ENCODE results near the gene NBEAL2.

Gene NBEAL2

GRCh38 chr3:46946856-46947545, 32.5 kb upstream of the NBEAL2 start:
- Histone ChIP-seq H3K9me3 (ENCODE audit: low read length) (no peaks in the 10 kb centered on the region), H3K4me1 (ENCODE audit: insufficient read depth, low read length) (peaks cover 56% of the 10 kb centered on the region), H3K36me3 (ENCODE audit: insufficient read depth, low read length) (no peaks in the 10 kb centered on the region), H3K27ac (ENCODE audit: low read depth, low read length) (no peak overlapping the region), H3K4me3 (ENCODE audit: low read depth in 1 of 2, low read length in 2 of 2) (no peak overlapping the region), H3K9ac (ENCODE audit: low read length) (no peak overlapping the region), H3K27me3 (ENCODE audit: control insufficient read depth in 1 of 2, insufficient read depth in 2 of 2, low read length in 2 of 2) (no peaks in the 10 kb centered on the region)

- Histone ChIP-seq H3K36me3 (ENCODE audit: insufficient read depth, low read length) (no peaks in the 10 kb centered on the region), H3K4me1 (ENCODE audit: insufficient read depth, low read length) (peaks cover 55% of the 10 kb centered on the region), H3K9ac (ENCODE audit: low read length) (no peak overlapping the region), H3K9me3 (ENCODE audit: low read length) (no peaks in the 10 kb centered on the region), H3K27ac (ENCODE audit: low read depth, low read length) (no peak overlapping the region), H3K4me3 (ENCODE audit: low read depth in 1 of 2, low read length in 2 of 2) (no peak overlapping the region), H3K27me3 (ENCODE audit: control insufficient read depth in 1 of 2, insufficient read depth in 2 of 2, low read length in 2 of 2) (no peaks in the 10 kb centered on the region)
Measured at GRCh38 chr3:46947546-46947901, 31.9 kb upstream of the NBEAL2 start.

- no peak overlapping the region for H3K4me3 ChIP-seq (ENCODE audit: low read depth in 1 of 2, low read length in 2 of 2)
- H3K36me3 ChIP-seq (ENCODE audit: insufficient read depth, low read length) = no peaks in the 10 kb centered on the region
- H3K27ac ChIP-seq (ENCODE audit: low read depth, low read length) = no peak overlapping the region
- no peaks in the 10 kb centered on the region for H3K27me3 ChIP-seq (ENCODE audit: control insufficient read depth in 1 of 2, insufficient read depth in 2 of 2, low read length in 2 of 2)
- no peak overlapping the region for H3K9ac ChIP-seq (ENCODE audit: low read length)
- no peaks in the 10 kb centered on the region for H3K9me3 ChIP-seq (ENCODE audit: low read length)
- H3K4me1 ChIP-seq (ENCODE audit: insufficient read depth, low read length) = peaks cover 56% of the 10 kb centered on the region
Measured at GRCh38 chr3:46947981-46948791, 31.3 kb upstream of the NBEAL2 start.

DNA sequence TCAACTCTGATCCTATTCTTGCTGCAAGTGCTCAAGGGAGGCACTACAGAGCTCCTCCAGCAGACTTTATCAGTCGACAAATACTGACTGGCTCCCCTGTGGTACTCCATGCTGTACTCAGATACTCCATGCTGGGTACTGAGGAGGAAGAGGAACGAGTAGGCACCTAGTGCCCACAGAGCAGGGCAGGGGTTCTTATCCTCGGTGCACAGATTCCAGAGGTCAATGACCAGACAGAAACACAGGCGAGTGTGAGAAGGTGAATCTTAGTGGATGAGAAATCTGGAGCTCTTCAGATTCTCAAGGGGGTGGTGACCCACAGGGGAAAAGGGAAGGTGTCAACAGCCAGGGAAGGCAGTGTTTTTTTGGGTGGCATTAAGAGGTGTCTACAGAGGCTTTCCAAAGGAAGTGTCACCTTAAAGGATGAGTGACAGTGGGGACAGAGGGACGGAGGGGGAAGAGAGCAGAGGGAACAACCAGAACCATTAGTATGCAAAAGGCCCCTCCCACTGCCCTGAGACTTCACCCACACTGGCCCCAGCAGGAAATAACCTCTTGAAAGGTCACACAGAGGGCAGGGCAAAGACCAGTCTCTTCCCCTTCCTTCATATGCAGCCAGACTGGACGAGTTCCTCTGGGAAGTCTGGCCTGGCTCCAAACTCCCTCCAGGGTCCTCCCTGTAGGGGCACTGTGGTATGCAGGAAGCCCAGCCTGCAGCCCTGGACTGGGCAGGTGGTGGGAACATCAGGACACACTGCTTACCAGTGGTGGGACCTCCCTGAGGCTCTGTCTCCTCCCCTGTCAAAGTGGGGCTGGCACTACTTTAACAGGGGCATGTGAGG, 30.4 kb upstream of the NBEAL2 start:
- Histone ChIP-seq H3K27ac (ENCODE audit: low read depth, low read length) (no peak overlapping the region), H3K36me3 (ENCODE audit: insufficient read depth, low read length) (no peaks in the 10 kb centered on the region), H3K27me3 (ENCODE audit: control insufficient read depth in 1 of 2, insufficient read depth in 2 of 2, low read length in 2 of 2) (no peaks in the 10 kb centered on the region), H3K9ac (ENCODE audit: low read length) (no peak overlapping the region), H3K9me3 (ENCODE audit: low read length) (no peaks in the 10 kb centered on the region), H3K4me1 (ENCODE audit: insufficient read depth, low read length) (peaks cover 56% of the 10 kb centered on the region), H3K4me3 (ENCODE audit: low read depth in 1 of 2, low read length in 2 of 2) (no peak overlapping the region)

DNA sequence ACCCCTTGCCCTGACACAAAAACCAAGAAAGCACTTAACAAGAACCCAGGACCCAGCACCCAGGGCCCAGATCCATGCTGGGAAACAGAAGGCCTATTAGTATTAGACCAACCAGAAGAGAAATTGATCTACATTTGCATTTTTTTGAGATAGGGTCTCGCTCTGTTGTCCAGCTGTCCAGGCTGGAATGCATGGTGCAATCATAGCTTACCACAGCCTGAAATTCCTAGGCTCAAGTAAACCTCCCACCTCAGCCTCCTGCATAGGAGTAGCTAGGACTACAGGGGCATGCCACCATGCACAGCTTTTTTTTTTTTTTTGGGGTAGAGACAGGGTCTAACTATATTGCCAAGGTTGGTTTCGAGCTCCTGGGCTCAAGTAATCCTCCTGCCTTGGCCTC, 29.3 kb upstream of the NBEAL2 start:
- H3K27me3 ChIP-seq (ENCODE audit: control insufficient read depth in 1 of 2, insufficient read depth in 2 of 2, low read length in 2 of 2) = no peaks in the 10 kb centered on the region
- no peaks in the 10 kb centered on the region for H3K9me3 ChIP-seq (ENCODE audit: low read length)
- H3K27ac ChIP-seq (ENCODE audit: low read depth, low read length) = no peak overlapping the region
- no peak overlapping the region for H3K9ac ChIP-seq (ENCODE audit: low read length)
- H3K4me1 ChIP-seq (ENCODE audit: insufficient read depth, low read length) = peaks cover 60% of the 10 kb centered on the region
- no peak overlapping the region for H3K4me3 ChIP-seq (ENCODE audit: low read depth in 1 of 2, low read length in 2 of 2)
- no peaks in the 10 kb centered on the region for H3K36me3 ChIP-seq (ENCODE audit: insufficient read depth, low read length)

- Histone ChIP-seq H3K9me3 (ENCODE audit: low read length) (no peaks in the 10 kb centered on the region), H3K36me3 (ENCODE audit: insufficient read depth, low read length) (no peaks in the 10 kb centered on the region), H3K4me1 (ENCODE audit: insufficient read depth, low read length) (peaks cover 66% of the 10 kb centered on the region), H3K27me3 (ENCODE audit: control insufficient read depth in 1 of 2, insufficient read depth in 2 of 2, low read length in 2 of 2) (no peaks in the 10 kb centered on the region), H3K4me3 (ENCODE audit: low read depth in 1 of 2, low read length in 2 of 2) (no peak overlapping the region), H3K27ac (ENCODE audit: low read depth, low read length) (no peak overlapping the region), H3K9ac (ENCODE audit: low read length) (no peak overlapping the region)
Measured at GRCh38 chr3:46950650-46951241, 28.7 kb upstream of the NBEAL2 start.

- H3K27me3 ChIP-seq (ENCODE audit: control insufficient read depth in 1 of 2, insufficient read depth in 2 of 2, low read length in 2 of 2) = no peaks in the 10 kb centered on the region
- no peak overlapping the region for H3K4me3 ChIP-seq (ENCODE audit: low read depth in 1 of 2, low read length in 2 of 2)
- H3K27ac ChIP-seq (ENCODE audit: low read depth, low read length) = no peak overlapping the region
- no peaks in the 10 kb centered on the region for H3K36me3 ChIP-seq (ENCODE audit: insufficient read depth, low read length)
- no peak overlapping the region for H3K9ac ChIP-seq (ENCODE audit: low read length)
- H3K9me3 ChIP-seq (ENCODE audit: low read length) = no peaks in the 10 kb centered on the region
- peaks cover 66% of the 10 kb centered on the region for H3K4me1 ChIP-seq (ENCODE audit: insufficient read depth, low read length)
Measured at GRCh38 chr3:46952813-46953212, 26.7 kb upstream of the NBEAL2 start.

DNA sequence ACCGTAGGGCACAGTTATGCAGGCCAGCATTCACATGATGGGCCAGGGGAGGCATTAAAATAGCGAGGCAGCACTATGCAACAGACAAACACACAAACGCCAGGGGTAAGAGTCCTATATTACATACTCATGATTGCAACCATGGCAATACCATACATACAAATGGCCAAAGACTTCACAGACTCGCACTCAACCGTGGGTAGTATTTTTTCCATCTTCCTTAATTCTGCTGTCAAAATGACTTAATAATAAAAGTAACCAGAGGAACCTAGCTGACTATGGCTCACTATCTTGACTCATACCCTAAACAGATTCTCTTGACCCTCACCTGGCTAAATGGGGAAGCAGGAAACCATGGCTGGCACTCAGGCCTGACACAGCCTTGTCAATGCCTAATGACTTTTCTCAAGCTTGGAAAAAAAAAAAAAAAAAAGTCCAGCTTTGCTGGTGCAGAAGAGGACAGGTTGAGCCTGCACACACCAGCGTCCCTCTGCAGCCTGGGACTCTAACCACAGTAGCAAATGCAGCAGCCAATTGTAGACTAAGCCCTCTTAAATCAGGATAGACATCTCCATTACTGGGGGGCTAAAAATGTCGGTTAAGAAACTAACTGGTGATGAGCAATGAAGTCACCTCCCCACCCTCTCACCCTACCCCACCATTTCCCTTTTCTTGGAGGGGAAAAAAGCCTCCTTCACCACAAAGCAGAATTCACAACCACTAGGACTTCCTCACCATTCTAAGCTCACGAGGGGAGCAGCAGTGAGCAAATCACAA, 26.0 kb upstream of the NBEAL2 start:
- Histone ChIP-seq H3K4me3 (ENCODE audit: low read depth in 1 of 2, low read length in 2 of 2) (no peak overlapping the region), H3K36me3 (ENCODE audit: insufficient read depth, low read length) (no peaks in the 10 kb centered on the region), H3K4me1 (ENCODE audit: insufficient read depth, low read length) (peaks cover 66% of the 10 kb centered on the region), H3K27me3 (ENCODE audit: control insufficient read depth in 1 of 2, insufficient read depth in 2 of 2, low read length in 2 of 2) (no peaks in the 10 kb centered on the region), H3K9me3 (ENCODE audit: low read length) (no peaks in the 10 kb centered on the region), H3K27ac (ENCODE audit: low read depth, low read length) (no peak overlapping the region), H3K9ac (ENCODE audit: low read length) (no peak overlapping the region)

- Histone ChIP-seq H3K9me3 (ENCODE audit: low read length) (no peaks in the 10 kb centered on the region), H3K4me3 (ENCODE audit: low read depth in 1 of 2, low read length in 2 of 2) (no peak overlapping the region), H3K27ac (ENCODE audit: low read depth, low read length) (no peak overlapping the region), H3K27me3 (ENCODE audit: control insufficient read depth in 1 of 2, insufficient read depth in 2 of 2, low read length in 2 of 2) (no peaks in the 10 kb centered on the region), H3K36me3 (ENCODE audit: insufficient read depth, low read length) (no peaks in the 10 kb centered on the region), H3K4me1 (ENCODE audit: insufficient read depth, low read length) (peaks cover 66% of the 10 kb centered on the region), H3K9ac (ENCODE audit: low read length) (no peak overlapping the region)
Measured at GRCh38 chr3:46954178-46954577, 25.3 kb upstream of the NBEAL2 start.

GRCh38 chr3:46955157-46955556, 24.3 kb upstream of the NBEAL2 start:
- Histone ChIP-seq H3K27me3 (ENCODE audit: control insufficient read depth in 1 of 2, insufficient read depth in 2 of 2, low read length in 2 of 2) (no peaks in the 10 kb centered on the region), H3K4me1 (ENCODE audit: insufficient read depth, low read length) (peaks cover 72% of the 10 kb centered on the region), H3K9ac (ENCODE audit: low read length) (no peak overlapping the region), H3K9me3 (ENCODE audit: low read length) (no peaks in the 10 kb centered on the region), H3K4me3 (ENCODE audit: low read depth in 1 of 2, low read length in 2 of 2) (no peak overlapping the region), H3K36me3 (ENCODE audit: insufficient read depth, low read length) (no peaks in the 10 kb centered on the region), H3K27ac (ENCODE audit: low read depth, low read length) (no peak overlapping the region)

Measured in muscle layer of colon (tissue), 2 donors.